ENCODE data around the gene TAS2R16. TPM values are rescaled to one million over a fixed set of nuclear protein-coding genes. Genes with fewer than 3 reads are reported as not detected.

The TAS2R16 gene
- polyA plus RNA-seq (2013, experiment 1 of 4): not detected
- polyA plus RNA-seq (2013, experiment 2 of 4): not detected
- not detected for polyA plus RNA-seq (2013, experiment 3 of 4)
- not detected for polyA plus RNA-seq (2013, experiment 4 of 4)

- Histone ChIP-seq H3K4me3 (ENCODE audit: insufficient read depth, low read depth, low read length) (no peak within 1 kb of the TSS), H3K9me3 (ENCODE audit: control insufficient read depth, low read length) (no peaks in the 10 kb centered on the region), H3K4me1 (ENCODE audit: control insufficient read depth, insufficient read depth, low read length) (no peaks in the 10 kb centered on the region), H3K27me3 (ENCODE audit: control insufficient read depth, insufficient read depth, low read length, poor library complexity, severe bottlenecking) (no peaks in the 10 kb centered on the region), H3K27ac (ENCODE audit: insufficient read depth, low read depth, low read length, poor library complexity, severe bottlenecking) (no peak within 1 kb of the TSS), H3K36me3 (ENCODE audit: control insufficient read depth, insufficient read depth, low read length) (no peaks in the 10 kb centered on the region)
These were observed at the start of gene TAS2R16 for GRCh38 chr7:122995600-122995999. Gene TAS2R16, minus strand, starts transcription at chr7:122995700. Its CDS starts 66 bp downstream, at chr7:122995634.

GRCh38 chr7:123043642-123044041 is 48.1 kb upstream of the TAS2R16 start:
- Histone ChIP-seq H3K9me3 (ENCODE audit: control insufficient read depth, low read length) (no peaks in the 10 kb centered on the region), H3K4me3 (ENCODE audit: insufficient read depth, low read depth, low read length) (no peak overlapping the region), H3K36me3 (ENCODE audit: control insufficient read depth, insufficient read depth, low read length) (no peaks in the 10 kb centered on the region), H3K4me1 (ENCODE audit: control insufficient read depth, insufficient read depth, low read length) (no peaks in the 10 kb centered on the region), H3K27me3 (ENCODE audit: control insufficient read depth, insufficient read depth, low read length, poor library complexity, severe bottlenecking) (no peaks in the 10 kb centered on the region), H3K27ac (ENCODE audit: insufficient read depth, low read depth, low read length, poor library complexity, severe bottlenecking) (no peak overlapping the region)

- no peaks in the 10 kb centered on the region for H3K36me3 ChIP-seq (ENCODE audit: control insufficient read depth, insufficient read depth, low read length)
- H3K27ac ChIP-seq (ENCODE audit: insufficient read depth, low read depth, low read length, poor library complexity, severe bottlenecking): no peak overlapping the region
- no peaks in the 10 kb centered on the region for H3K9me3 ChIP-seq (ENCODE audit: control insufficient read depth, low read length)
- 87 to 100% methylated on average over 1 of the region's 1 CpG for WGBS, 2 experiments
- H3K4me1 ChIP-seq (ENCODE audit: control insufficient read depth, insufficient read depth, low read length): no peaks in the 10 kb centered on the region
- H3K4me3 ChIP-seq (ENCODE audit: insufficient read depth, low read depth, low read length): no peak overlapping the region
- no peaks in the 10 kb centered on the region for H3K27me3 ChIP-seq (ENCODE audit: control insufficient read depth, insufficient read depth, low read length, poor library complexity, severe bottlenecking)
These were observed 45.6 kb upstream of the TAS2R16 start for GRCh38 chr7:123041101-123041500.

- H3K4me1 ChIP-seq (ENCODE audit: control insufficient read depth, insufficient read depth, low read length): no peaks in the 10 kb centered on the region
- no peak overlapping the region for H3K27ac ChIP-seq (ENCODE audit: insufficient read depth, low read depth, low read length, poor library complexity, severe bottlenecking)
- 52 to 58% methylated on average over 2 to 3 of the region's 3 CpGs for WGBS, 2 experiments
- no peak overlapping the region for H3K4me3 ChIP-seq (ENCODE audit: insufficient read depth, low read depth, low read length)
- H3K27me3 ChIP-seq (ENCODE audit: control insufficient read depth, insufficient read depth, low read length, poor library complexity, severe bottlenecking): no peaks in the 10 kb centered on the region
- H3K9me3 ChIP-seq (ENCODE audit: control insufficient read depth, low read length): no peaks in the 10 kb centered on the region
- H3K36me3 ChIP-seq (ENCODE audit: control insufficient read depth, insufficient read depth, low read length): no peaks in the 10 kb centered on the region
These were observed 43.8 kb upstream of the TAS2R16 start for GRCh38 chr7:123039269-123039668.

- no peaks in the 10 kb centered on the region for H3K4me1 ChIP-seq (ENCODE audit: control insufficient read depth, insufficient read depth, low read length)
- no peak overlapping the region for H3K27ac ChIP-seq (ENCODE audit: insufficient read depth, low read depth, low read length, poor library complexity, severe bottlenecking)
- H3K4me3 ChIP-seq (ENCODE audit: insufficient read depth, low read depth, low read length): no peak overlapping the region
- H3K9me3 ChIP-seq (ENCODE audit: control insufficient read depth, low read length): no peaks in the 10 kb centered on the region
- 95 to 100% methylated on average over 1 of the region's 1 CpG for WGBS, 2 experiments
- no peaks in the 10 kb centered on the region for H3K27me3 ChIP-seq (ENCODE audit: control insufficient read depth, insufficient read depth, low read length, poor library complexity, severe bottlenecking)
- H3K36me3 ChIP-seq (ENCODE audit: control insufficient read depth, insufficient read depth, low read length): no peaks in the 10 kb centered on the region
These were observed 38.6 kb upstream of the TAS2R16 start for GRCh38 chr7:123034106-123034505.

- H3K4me3 ChIP-seq (ENCODE audit: insufficient read depth, low read depth, low read length): no peak overlapping the region
- no peaks in the 10 kb centered on the region for H3K36me3 ChIP-seq (ENCODE audit: control insufficient read depth, insufficient read depth, low read length)
- no peaks in the 10 kb centered on the region for H3K4me1 ChIP-seq (ENCODE audit: control insufficient read depth, insufficient read depth, low read length)
- H3K27me3 ChIP-seq (ENCODE audit: control insufficient read depth, insufficient read depth, low read length, poor library complexity, severe bottlenecking): no peaks in the 10 kb centered on the region
- 97 to 98% methylated on average over 4 of the region's 4 CpGs for WGBS, 2 experiments
- no peaks in the 10 kb centered on the region for H3K9me3 ChIP-seq (ENCODE audit: control insufficient read depth, low read length)
- no peak overlapping the region for H3K27ac ChIP-seq (ENCODE audit: insufficient read depth, low read depth, low read length, poor library complexity, severe bottlenecking)
These were observed 35.1 kb upstream of the TAS2R16 start for GRCh38 chr7:123030631-123031030.

GRCh38 chr7:123028339-123028738 is 32.8 kb upstream of the TAS2R16 start:
- no peak overlapping the region for H3K27ac ChIP-seq (ENCODE audit: insufficient read depth, low read depth, low read length, poor library complexity, severe bottlenecking)
- no peaks in the 10 kb centered on the region for H3K9me3 ChIP-seq (ENCODE audit: control insufficient read depth, low read length)
- no peaks in the 10 kb centered on the region for H3K27me3 ChIP-seq (ENCODE audit: control insufficient read depth, insufficient read depth, low read length, poor library complexity, severe bottlenecking)
- 90 to 95% methylated on average over 3 of the region's 3 CpGs for WGBS, 2 experiments
- H3K4me1 ChIP-seq (ENCODE audit: control insufficient read depth, insufficient read depth, low read length): no peaks in the 10 kb centered on the region
- no peak overlapping the region for H3K4me3 ChIP-seq (ENCODE audit: insufficient read depth, low read depth, low read length)
- H3K36me3 ChIP-seq (ENCODE audit: control insufficient read depth, insufficient read depth, low read length): no peaks in the 10 kb centered on the region

GRCh38 chr7:123026251-123026650 is 30.8 kb upstream of the TAS2R16 start:
- H3K9me3 ChIP-seq (ENCODE audit: control insufficient read depth, low read length): peaks cover 3% of the 10 kb centered on the region
- no peak overlapping the region for H3K4me3 ChIP-seq (ENCODE audit: insufficient read depth, low read depth, low read length)
- H3K4me1 ChIP-seq (ENCODE audit: control insufficient read depth, insufficient read depth, low read length): peaks cover 7% of the 10 kb centered on the region
- no peaks in the 10 kb centered on the region for H3K36me3 ChIP-seq (ENCODE audit: control insufficient read depth, insufficient read depth, low read length)
- H3K27ac ChIP-seq (ENCODE audit: insufficient read depth, low read depth, low read length, poor library complexity, severe bottlenecking): no peak overlapping the region
- 100% methylated on average over 1 of the region's 2 CpGs for WGBS, 2 experiments
- H3K27me3 ChIP-seq (ENCODE audit: control insufficient read depth, insufficient read depth, low read length, poor library complexity, severe bottlenecking): no peaks in the 10 kb centered on the region

GRCh38 chr7:123024989-123025758 is 29.7 kb upstream of the TAS2R16 start:
- WGBS, 2 experiments: 91 to 92% methylated on average over 3 of the region's 3 CpGs
- Histone ChIP-seq H3K27ac (ENCODE audit: insufficient read depth, low read depth, low read length, poor library complexity, severe bottlenecking) (no peak overlapping the region), H3K36me3 (ENCODE audit: control insufficient read depth, insufficient read depth, low read length) (no peaks in the 10 kb centered on the region), H3K9me3 (ENCODE audit: control insufficient read depth, low read length) (peaks cover 3% of the 10 kb centered on the region), H3K4me1 (ENCODE audit: control insufficient read depth, insufficient read depth, low read length) (peaks cover 7% of the 10 kb centered on the region), H3K4me3 (ENCODE audit: insufficient read depth, low read depth, low read length) (no peak overlapping the region), H3K27me3 (ENCODE audit: control insufficient read depth, insufficient read depth, low read length, poor library complexity, severe bottlenecking) (no peaks in the 10 kb centered on the region)

- Histone ChIP-seq H3K27ac (ENCODE audit: insufficient read depth, low read depth, low read length, poor library complexity, severe bottlenecking) (no peak overlapping the region), H3K36me3 (ENCODE audit: control insufficient read depth, insufficient read depth, low read length) (no peaks in the 10 kb centered on the region), H3K4me3 (ENCODE audit: insufficient read depth, low read depth, low read length) (no peak overlapping the region), H3K4me1 (ENCODE audit: control insufficient read depth, insufficient read depth, low read length) (peaks cover 7% of the 10 kb centered on the region), H3K9me3 (ENCODE audit: control insufficient read depth, low read length) (peaks cover 3% of the 10 kb centered on the region), H3K27me3 (ENCODE audit: control insufficient read depth, insufficient read depth, low read length, poor library complexity, severe bottlenecking) (no peaks in the 10 kb centered on the region)
These were observed 27.6 kb upstream of the TAS2R16 start for GRCh38 chr7:123023126-123023525.
